A673 (cell line): ENCODE data around the gene NDUFS1. TPM values are rescaled to one million over a fixed set of nuclear protein-coding genes. Genes with fewer than 3 reads are reported as not detected.

Experiments used
- BruUV-seq: library from RNA; stranded (reverse); fragments of 400-500 nt; replicated peaks from 2 replicates; lab custom pipeline; 2021; lab: Mats Ljungman, UMichigan
- CTCF ChIA-PET: fragments of 300-600 bp; sonication (Branson Sonifier 250); formaldehyde crosslinking; loops from one replicate; lab custom pipeline; 2022; ENCODE audit warnings: antibody characterized with exemption; lab: Charles Lee
- POLR2A ChIA-PET: fragments of 300-600 bp; sonication (Branson Sonifier 250); formaldehyde crosslinking; loops from one replicate; lab custom pipeline; 2022; ENCODE audit warnings: antibody characterized with exemption; ENCODE audit not compliant: low non-redundant PET; lab: Charles Lee
- DNase-seq: peaks from one replicate; pipeline ENCODE4 v3.0.0-alpha.2; 2015; ENCODE audit warnings: low spot score
- H3K27ac ChIP-seq: fragments of 200-600 bp; sonication (generic); 2 replicates; pipeline ENCODE4 v1.5.1; 2016; ENCODE audit warnings: mixed run types, low read depth, mild to moderate bottlenecking, mixed read lengths, antibody characterized with exemption, low read length; ENCODE audit not compliant: poor library complexity, severe bottlenecking
- H3K27me3 ChIP-seq: fragments of 200-600 bp; sonication (generic); replicated peaks from 2 replicates; pipeline ENCODE4 v1.6.1; 2017; ENCODE audit warnings: mixed run types, low read depth, mild to moderate bottlenecking, mixed read lengths, antibody characterized with exemption, low read length; ENCODE audit not compliant: insufficient read depth, poor library complexity
- H3K36me3 ChIP-seq: fragments of 200-600 bp; sonication (generic); 2 replicates; pipeline ENCODE4 v1.6.1; 2016; ENCODE audit warnings: mixed run types, mild to moderate bottlenecking, mixed read lengths, antibody characterized with exemption, low read length; ENCODE audit not compliant: insufficient read depth, poor library complexity, severe bottlenecking
- H3K4me1 ChIP-seq: fragments of 200-600 bp; sonication (generic); 2 replicates; pipeline ENCODE4 v1.6.1; 2017; ENCODE audit warnings: mixed run types, mild to moderate bottlenecking, mixed read lengths, antibody characterized with exemption, low read length; ENCODE audit not compliant: insufficient read depth, poor library complexity, severe bottlenecking
- H3K4me3 ChIP-seq: fragments of 200-600 bp; sonication (generic); 2 replicates; pipeline ENCODE4 v1.5.1; 2016; ENCODE audit warnings: low read depth, mixed run types, mild to moderate bottlenecking, mixed read lengths, low read length; ENCODE audit not compliant: poor library complexity, severe bottlenecking
- H3K9me3 ChIP-seq: fragments of 200-600 bp; sonication (generic); 2 replicates; pipeline ENCODE4 v1.6.1; 2016; ENCODE audit warnings: mixed run types, low read depth, mild to moderate bottlenecking, mixed read lengths, antibody characterized with exemption, low read length; ENCODE audit not compliant: poor library complexity, severe bottlenecking
- CTCF ChIP-seq: fragments of 300-800, 200-600 bp; sonication (generic); conservative IDR thresholded peaks from 2 replicates; pipeline ENCODE4 v1.5.1; 2017; ENCODE audit warnings: low read depth, mild to moderate bottlenecking, antibody characterized with exemption, low read length, moderate library complexity, mixed read lengths
- EZH2 ChIP-seq: fragments of 200-600 bp; sonication (generic); IDR thresholded peaks from 2 replicates; pipeline ENCODE4 v1.6.1; 2017; ENCODE audit warnings: borderline replicate concordance, low read depth, mild to moderate bottlenecking, mixed read lengths, antibody characterized with exemption, low read length; ENCODE audit not compliant: poor library complexity, severe bottlenecking
- intact Hi-C: fragments of 100-400 bp; cut with micrococcal nuclease; formaldehyde crosslinking; loops from one replicate; pipeline ENCODE4 v1.10.0; 2022; ENCODE audit not compliant: unreplicated experiment
- total RNA-seq: library from RNA; stranded (reverse); gene quantifications from 2 replicates; pipeline ENCODE4 v1.2.3, GENCODE V29; 2021

NDUFS1 gene
- total RNA-seq, 1 experiment from 2014 or later, result 134 TPM

DNA sequence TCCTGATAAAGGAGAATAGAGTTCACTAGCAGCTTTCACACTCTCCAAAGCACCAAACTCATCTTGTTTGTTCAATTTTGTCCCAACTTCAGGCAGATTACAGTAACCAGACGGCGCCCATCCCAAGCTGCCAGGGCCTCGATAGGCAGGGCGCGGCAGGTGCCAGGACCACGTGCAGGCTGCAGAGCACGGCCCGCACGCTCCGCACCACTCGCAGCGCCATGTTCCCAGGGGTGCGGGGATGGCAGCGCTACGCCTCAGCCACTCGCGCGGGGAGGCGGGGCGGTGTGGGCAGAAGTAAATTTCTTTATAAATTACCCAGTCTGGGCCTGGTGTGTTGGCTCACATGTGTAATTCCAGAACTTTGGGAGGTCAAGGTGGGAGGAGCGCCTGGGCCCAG is 43.0 kb downstream of the NDUFS1 start:
- H3K4me3 ChIP-seq, result no peak overlapping the region
- no TSS peak for BruUV-seq
- H3K36me3 ChIP-seq, result peaks cover 20% of the 10 kb centered on the region
- ChIA-PET CTCF (no interaction called here), POLR2A (no interaction called here)
- intact Hi-C loops, result no loop called here
- H3K4me1 ChIP-seq, result no peaks in the 10 kb centered on the region
- no peaks in the 10 kb centered on the region for H3K9me3 ChIP-seq
- DNase-seq, result no peak
- no peak overlapping the region for H3K27ac ChIP-seq
- H3K27me3 ChIP-seq, result no peaks in the 10 kb centered on the region
- TF ChIP-seq CTCF, result no peak
- no peak for TF ChIP-seq EZH2

DNA sequence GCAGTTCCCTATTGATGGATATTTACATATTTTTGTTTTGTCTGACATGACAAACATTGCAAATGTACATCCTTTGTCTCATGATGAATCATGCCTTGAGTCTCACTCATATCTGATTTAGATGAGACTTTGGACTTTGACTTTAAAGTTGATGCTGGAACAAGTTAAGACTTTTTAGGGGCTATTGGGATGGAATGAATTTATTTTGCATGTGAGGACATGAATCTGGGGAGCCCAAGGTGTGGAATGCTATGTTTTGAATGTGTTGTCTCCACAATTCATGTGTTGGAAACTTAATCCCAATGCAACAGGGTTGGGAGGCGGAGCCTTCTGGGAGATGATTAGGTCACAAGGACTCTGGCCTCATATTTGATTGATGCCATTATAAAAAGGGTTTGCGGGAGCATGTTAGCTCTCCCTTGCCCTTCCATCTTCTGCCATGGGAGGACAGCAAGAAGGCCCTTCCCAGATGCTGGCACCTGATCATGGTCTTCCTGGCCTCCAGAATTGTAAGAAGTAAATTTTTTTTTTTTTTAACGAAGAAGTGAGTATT is 44.1 kb downstream of the NDUFS1 start:
- no peak overlapping the region for H3K4me3 ChIP-seq
- peaks cover 10% of the 10 kb centered on the region for H3K36me3 ChIP-seq
- ChIA-PET POLR2A (no interaction called here), CTCF (no interaction called here)
- TF ChIP-seq CTCF (no peak), EZH2 (no peak)
- H3K4me1 ChIP-seq, result no peaks in the 10 kb centered on the region
- no peak overlapping the region for H3K27ac ChIP-seq
- no peak for DNase-seq
- intact Hi-C loops, result no loop called here
- no peaks in the 10 kb centered on the region for H3K9me3 ChIP-seq
- no TSS peak for BruUV-seq
- no peaks in the 10 kb centered on the region for H3K27me3 ChIP-seq

DNA sequence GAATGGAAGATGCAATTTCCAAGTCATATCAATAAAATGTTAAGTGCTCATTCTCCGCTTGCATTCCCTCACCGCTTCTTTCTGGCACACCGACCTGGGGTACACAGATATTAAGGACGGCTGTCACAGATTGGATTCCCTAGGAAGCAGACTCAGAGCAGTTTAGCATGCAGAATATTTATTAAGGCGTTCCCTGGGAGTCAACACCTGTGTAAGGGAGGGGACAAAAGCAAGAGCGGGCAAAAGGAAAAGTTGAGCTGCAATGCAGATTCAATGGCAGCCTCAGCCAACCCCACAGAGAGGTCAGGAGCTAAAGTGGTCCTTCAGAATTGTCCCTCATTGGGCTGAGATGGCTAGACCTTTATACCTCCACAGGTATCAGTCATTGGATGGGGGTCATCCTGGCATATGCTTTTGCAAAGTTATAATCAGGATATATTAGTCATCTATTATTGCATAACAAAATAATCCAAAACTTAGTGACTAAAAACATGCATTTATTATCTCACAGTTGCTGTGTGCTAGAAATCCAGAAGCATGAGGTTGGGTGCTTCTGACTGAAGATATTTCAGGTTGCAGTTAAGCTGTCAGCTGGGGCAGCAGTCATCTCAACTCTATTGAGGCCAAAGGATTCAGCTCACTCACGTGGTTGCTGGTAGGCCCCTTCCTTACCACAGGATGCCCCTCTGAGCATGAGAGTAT is 46.2 kb downstream of the NDUFS1 start:
- TF ChIP-seq CTCF, result no peak
- no peak for TF ChIP-seq EZH2
- intact Hi-C loops, result no loop called here
- no peaks in the 10 kb centered on the region for H3K4me1 ChIP-seq
- H3K9me3 ChIP-seq, result no peaks in the 10 kb centered on the region
- no peak overlapping the region for H3K27ac ChIP-seq
- ChIA-PET CTCF (no interaction called here), POLR2A (no interaction called here)
- DNase-seq, result no peak
- H3K27me3 ChIP-seq, result no peaks in the 10 kb centered on the region
- BruUV-seq, result no TSS peak
- H3K36me3 ChIP-seq, result peaks cover 7% of the 10 kb centered on the region
- H3K4me3 ChIP-seq, result no peak overlapping the region
